K562 (cell line): Measurements from ENCODE around the gene NEURL2. TPM values are rescaled to one million over a fixed set of nuclear protein-coding genes. Genes with fewer than 3 reads are reported as not detected.

Source experiments
- FOS ChIP-seq: IDR thresholded peaks from 3 replicates; pipeline ENCODE4 v1.6.1; 2011; ENCODE audit not compliant: insufficient read length; ENCODE audit errors: extremely low read depth
- FOXM1 ChIP-seq, 2 experiments: fragments of 450-650 bp in 1 of 2; sonication (generic) in 1 of 2; formaldehyde crosslinking in 1 of 2; IDR thresholded peaks; 2 replicates each; pipeline versions ENCODE4 v1.6.1 to v1.9.0; 2017 to 2022; ENCODE audit warnings: low read depth in 2 of 2, mild to moderate bottlenecking in 2 of 2, missing genetic modification reagents in 1 of 2, moderate library complexity in 1 of 2
- GABPA ChIP-seq: fragments of 200-800 bp; sonication (Bioruptor generic); conservative IDR thresholded peaks from 2 replicates; pipeline ENCODE4 v1.6.1; 2016; ENCODE audit warnings: low read depth, missing genetic modification characterization, missing compliant biosample characterization
- HDAC3 ChIP-seq: fragments of 450-650 bp; IDR thresholded peaks from 2 replicates; pipeline ENCODE4 v1.6.1; 2018; ENCODE audit warnings: borderline replicate concordance, mild to moderate bottlenecking, moderate library complexity; ENCODE audit not compliant: partially characterized antibody
- IRF2 ChIP-seq: sonication (generic); formaldehyde crosslinking; IDR thresholded peaks from 2 replicates; pipeline ENCODE4 v1.8.1; 2022; ENCODE audit warnings: mild to moderate bottlenecking, missing genetic modification reagents
- L3MBTL2 ChIP-seq: fragments of 450-650 bp; IDR thresholded peaks from 2 replicates; pipeline ENCODE4 v1.6.1; 2016; ENCODE audit warnings: mild to moderate bottlenecking, moderate library complexity
- MTA1 ChIP-seq: fragments of 450-650 bp; IDR thresholded peaks from 2 replicates; pipeline ENCODE4 v1.6.1; 2017; ENCODE audit warnings: borderline replicate concordance
- MTA3 ChIP-seq: fragments of 450-650 bp; formaldehyde crosslinking; IDR thresholded peaks from 2 replicates; pipeline ENCODE4 v1.6.1; 2017; ENCODE audit warnings: mild to moderate bottlenecking, borderline replicate concordance
- MYNN ChIP-seq, 2 experiments: sonication (generic); formaldehyde crosslinking in 1 of 2; IDR thresholded peaks; 2 replicates each; pipeline versions ENCODE4 v1.5.0 to v1.6.1; 2016 to 2020; ENCODE audit warnings: antibody characterized with exemption in 1 of 2, missing genetic modification reagents in 1 of 2
- PHF8 ChIP-seq: fragments of 200-600 bp; sonication (generic); IDR thresholded peaks from 2 replicates; pipeline ENCODE4 v1.6.1; 2012; ENCODE audit warnings: mixed run types, mild to moderate bottlenecking, inconsistent platforms, low read length, moderate library complexity, borderline replicate concordance
- POLR2A ChIP-seq: fragments of 450-650 bp; conservative IDR thresholded peaks from 2 replicates; pipeline ENCODE4 v1.6.1; 2016
- POLR2G ChIP-seq: fragments of 200-400 bp; formaldehyde crosslinking; IDR thresholded peaks from 2 replicates; pipeline ENCODE4 v1.6.1; 2017; ENCODE audit warnings: low read depth, mild to moderate bottlenecking, antibody characterized with exemption, low read length, moderate library complexity
- RBFOX2 ChIP-seq: fragments of 200-400 bp; formaldehyde crosslinking; IDR thresholded peaks from 2 replicates; pipeline ENCODE4 v1.6.1; 2017; ENCODE audit warnings: low read depth, mild to moderate bottlenecking, low read length, moderate library complexity
- RCOR1 ChIP-seq, 2 experiments: IDR thresholded peaks; 2 replicates each; pipeline ENCODE4 v1.6.1; 2012; ENCODE audit warnings: low read depth in 2 of 2, low read length in 2 of 2, borderline replicate concordance in 1 of 2, improper control_type of control experiment in 1 of 2
- SNAPC5 ChIP-seq: fragments of 250-450 bp; sonication (Bioruptor Pico); IDR thresholded peaks from 2 replicates; pipeline ENCODE4 v1.8.0; 2021; ENCODE audit warnings: moderate library complexity, mild to moderate bottlenecking, inconsistent platforms
- ZBTB7A ChIP-seq: IDR thresholded peaks from 2 replicates; pipeline ENCODE4 v1.6.1; 2011; ENCODE audit warnings: low read depth, mild to moderate bottlenecking, low read length, moderate library complexity, borderline replicate concordance; ENCODE audit not compliant: control insufficient read depth
- ZNF584 ChIP-seq: fragments of 200-800 bp; sonication (Bioruptor generic); IDR thresholded peaks from 2 replicates; pipeline ENCODE4 v1.6.1; 2016; ENCODE audit warnings: low read depth, mild to moderate bottlenecking, missing genetic modification characterization, missing compliant biosample characterization
- ZNF696 ChIP-seq: fragments of 250-450 bp; sonication (Bioruptor Pico); conservative IDR thresholded peaks from 2 replicates; pipeline ENCODE4 v1.4.0; 2020; ENCODE audit warnings: mild to moderate bottlenecking, moderate library complexity
- polyA plus RNA-seq, 8 experiments: library from polyadenylated mRNA; depleted of rRNA in 4 of 8; stranded (reverse) in 5 of 8; unstranded in 3 of 8; fragments of >200 nt; fragmentation: Nextera tagmentation in 2 of 8; fragmentation: Illumina TruSeq in 1 of 8; extraction: Ambion mirVana in 2 of 8; extraction: Trizol in 1 of 8; gene quantifications; 2 replicates each; pipeline versions ENCODE4 v1.2.1 to v1.2.3, GENCODE V29; 2011 to 2014; ENCODE audit warnings: inconsistent platforms in 1 of 8, missing spikeins in 1 of 8
- total RNA-seq, 7 experiments: library from RNA; depleted of rRNA in 6 of 7; stranded (reverse); fragments of >200 nt in 6 of 7; fragmentation: Illumina TruSeq in 2 of 7; extraction: Trizol in 2 of 7; gene quantifications; 2 replicates each; pipeline versions ENCODE4 v1.2.1 to v1.2.3, GENCODE V29; 2011 to 2021; ENCODE audit warnings: low replicate concordance in 1 of 7
- TF ChIP-seq, protein P1 (sequence below), 2 experiments: IDR thresholded peaks; 2 replicates each; pipeline ENCODE4 v1.6.1; 2011; ENCODE audit warnings: borderline replicate concordance in 1 of 2, control low read depth in 1 of 2, low read depth in 1 of 2, low read length in 1 of 2, mild to moderate bottlenecking in 1 of 2, mixed read lengths in 1 of 2, moderate library complexity in 1 of 2; ENCODE audit not compliant: insufficient read depth in 1 of 2, insufficient read length in 1 of 2, poor library complexity in 1 of 2, severe bottlenecking in 1 of 2; ENCODE audit errors: extremely low read depth in 1 of 2
- TF ChIP-seq, protein P2 (sequence below): fragments of 200-800 bp; sonication (Bioruptor generic); IDR thresholded peaks from 2 replicates; pipeline ENCODE4 v1.6.1; 2017; ENCODE audit warnings: missing genetic modification characterization, missing compliant biosample characterization
- TF ChIP-seq, protein P3 (sequence below): sonication (generic); formaldehyde crosslinking; IDR thresholded peaks from 2 replicates; pipeline ENCODE4 v1.8.1; 2023; ENCODE audit warnings: mild to moderate bottlenecking, missing genetic modification reagents

The NEURL2 gene
- total and polyA plus RNA-seq, 9 of the 15 experiments (the other 6 are each of a cell fraction or from before 2014, with no cell fraction given): 0.22 to 1.9 (median 0.50) TPM; not detected in 1

GRCh38 chr20:45911486-45912343 is 20.7 kb upstream of the NEURL2 start, which contains the start of gene PLTP (continued):
- TF ChIP-seq ZBTB7A (peak; percentile 54; the same call in 1 of the 2 replicates), FOXM1 (IDR thresholded peaks at IDR 0.05; ENCODE audit: low read depth) (no peak), FOXM1 (CRISPR knock-in tag; IDR thresholded peaks at IDR 0.05; ENCODE audit: low read depth) (0 out of 2 replicates have a peak, but pooled peaks have one; percentile 19), POLR2A (peak; percentile 15), POLR2G (peak; percentile 76), MTA1 (no peak), PHF8 (peak; percentile 8; the same call in 1 of the 2 replicates), GABPA (tag) (no peak), RCOR1 (IDR thresholded peaks at IDR 0.05; ENCODE audit: borderline replicate concordance in 1 of 2, low read depth in 2 of 2, low read length in 2 of 2) (no peak), RBFOX2 (peak; percentile 75), FOS (no peak), HDAC3 (no peak), SNAPC5 (CRISPR knock-in tag) (no peak), MTA3 (no peak), L3MBTL2 (no peak), ZNF584 (CRISPR knock-in tag) (0 out of 2 replicates have a peak, but pooled peaks have one; percentile 43), ZNF696 (CRISPR knock-in tag) (no peak), MYNN (IDR thresholded peaks at IDR 0.05) (no peak), MYNN (CRISPR knock-in tag; IDR thresholded peaks at IDR 0.05) (no peak), IRF2 (CRISPR knock-in tag) (no peak)
- TF ChIP-seq, protein P1, sequence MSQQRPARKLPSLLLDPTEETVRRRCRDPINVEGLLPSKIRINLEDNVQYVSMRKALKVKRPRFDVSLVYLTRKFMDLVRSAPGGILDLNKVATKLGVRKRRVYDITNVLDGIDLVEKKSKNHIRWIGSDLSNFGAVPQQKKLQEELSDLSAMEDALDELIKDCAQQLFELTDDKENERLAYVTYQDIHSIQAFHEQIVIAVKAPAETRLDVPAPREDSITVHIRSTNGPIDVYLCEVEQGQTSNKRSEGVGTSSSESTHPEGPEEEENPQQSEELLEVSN (IDR thresholded peaks at IDR 0.05; ENCODE audit: borderline replicate concordance in 1 of 2, extremely low read depth in 1 of 2, insufficient read depth in 1 of 2, insufficient read length in 1 of 2, low read depth in 1 of 2, low read length in 1 of 2, poor library complexity in 1 of 2, severe bottlenecking in 1 of 2): peak in 1 of 2 experiments; percentile 44
- TF ChIP-seq, protein P2, sequence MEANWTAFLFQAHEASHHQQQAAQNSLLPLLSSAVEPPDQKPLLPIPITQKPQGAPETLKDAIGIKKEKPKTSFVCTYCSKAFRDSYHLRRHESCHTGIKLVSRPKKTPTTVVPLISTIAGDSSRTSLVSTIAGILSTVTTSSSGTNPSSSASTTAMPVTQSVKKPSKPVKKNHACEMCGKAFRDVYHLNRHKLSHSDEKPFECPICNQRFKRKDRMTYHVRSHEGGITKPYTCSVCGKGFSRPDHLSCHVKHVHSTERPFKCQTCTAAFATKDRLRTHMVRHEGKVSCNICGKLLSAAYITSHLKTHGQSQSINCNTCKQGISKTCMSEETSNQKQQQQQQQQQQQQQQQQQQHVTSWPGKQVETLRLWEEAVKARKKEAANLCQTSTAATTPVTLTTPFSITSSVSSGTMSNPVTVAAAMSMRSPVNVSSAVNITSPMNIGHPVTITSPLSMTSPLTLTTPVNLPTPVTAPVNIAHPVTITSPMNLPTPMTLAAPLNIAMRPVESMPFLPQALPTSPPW (CRISPR knock-in tag): peak; percentile 62; the same call in 1 of the 2 replicates
- TF ChIP-seq, protein P3, sequence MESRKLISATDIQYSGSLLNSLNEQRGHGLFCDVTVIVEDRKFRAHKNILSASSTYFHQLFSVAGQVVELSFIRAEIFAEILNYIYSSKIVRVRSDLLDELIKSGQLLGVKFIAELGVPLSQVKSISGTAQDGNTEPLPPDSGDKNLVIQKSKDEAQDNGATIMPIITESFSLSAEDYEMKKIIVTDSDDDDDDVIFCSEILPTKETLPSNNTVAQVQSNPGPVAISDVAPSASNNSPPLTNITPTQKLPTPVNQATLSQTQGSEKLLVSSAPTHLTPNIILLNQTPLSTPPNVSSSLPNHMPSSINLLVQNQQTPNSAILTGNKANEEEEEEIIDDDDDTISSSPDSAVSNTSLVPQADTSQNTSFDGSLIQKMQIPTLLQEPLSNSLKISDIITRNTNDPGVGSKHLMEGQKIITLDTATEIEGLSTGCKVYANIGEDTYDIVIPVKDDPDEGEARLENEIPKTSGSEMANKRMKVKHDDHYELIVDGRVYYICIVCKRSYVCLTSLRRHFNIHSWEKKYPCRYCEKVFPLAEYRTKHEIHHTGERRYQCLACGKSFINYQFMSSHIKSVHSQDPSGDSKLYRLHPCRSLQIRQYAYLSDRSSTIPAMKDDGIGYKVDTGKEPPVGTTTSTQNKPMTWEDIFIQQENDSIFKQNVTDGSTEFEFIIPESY (CRISPR knock-in tag): peak; percentile 34; the same call in 1 of the 2 replicates
